22Rv1 (cell line): ENCODE measurements around the gene RAPGEFL1.

Experiments used
- CTCF ChIP-seq: fragments of 450-650 bp; IDR thresholded peaks from 2 replicates; pipeline ENCODE4 v1.5.1; 2017; ENCODE audit warnings: mild to moderate bottlenecking
- ZFX ChIP-seq: fragments of 450-650 bp; IDR thresholded peaks from 2 replicates; pipeline ENCODE4 v1.6.1; 2017; ENCODE audit warnings: antibody characterized with exemption, borderline replicate concordance

DNA sequence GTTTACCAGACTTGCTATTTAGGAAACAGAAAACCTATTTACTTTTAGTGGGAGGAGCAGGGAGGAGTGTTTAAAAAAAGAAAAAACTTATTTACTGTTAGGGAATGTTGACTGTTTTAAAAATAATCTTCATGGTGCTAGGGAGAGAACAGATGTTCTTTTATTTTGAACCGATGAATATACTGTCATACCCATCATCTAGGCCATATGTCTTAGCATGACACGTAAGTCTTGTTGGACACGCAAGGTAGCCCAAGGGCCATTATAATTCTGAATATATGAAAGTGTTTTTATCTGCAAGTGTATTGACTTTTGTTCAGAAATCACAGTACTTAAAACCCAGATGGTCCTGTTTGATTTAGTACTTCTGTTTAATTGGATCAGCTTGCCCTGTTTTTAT lies 53.4 kb downstream of the RAPGEFL1 start:
- no peak for TF ChIP-seq CTCF
- TF ChIP-seq ZFX = no peak
